22Rv1 (cell line): ENCODE data around the gene VIPAS39.
"Not testable (repeated sequence)": the region's sequence is repeated elsewhere in the genome, so short reads cannot be mapped to it uniquely, and the experiment has no call there.

Experiments
- H3K27ac ChIP-seq: fragments of 450-650 bp; 2 replicates; pipeline ENCODE4 v1.5.1; 2017
- CTCF ChIP-seq: fragments of 450-650 bp; IDR thresholded peaks from 2 replicates; pipeline ENCODE4 v1.5.1; 2017; ENCODE audit warnings: mild to moderate bottlenecking
- ZFX ChIP-seq: fragments of 450-650 bp; IDR thresholded peaks from 2 replicates; pipeline ENCODE4 v1.6.1; 2017; ENCODE audit warnings: antibody characterized with exemption, borderline replicate concordance

VIPAS39 gene

DNA sequence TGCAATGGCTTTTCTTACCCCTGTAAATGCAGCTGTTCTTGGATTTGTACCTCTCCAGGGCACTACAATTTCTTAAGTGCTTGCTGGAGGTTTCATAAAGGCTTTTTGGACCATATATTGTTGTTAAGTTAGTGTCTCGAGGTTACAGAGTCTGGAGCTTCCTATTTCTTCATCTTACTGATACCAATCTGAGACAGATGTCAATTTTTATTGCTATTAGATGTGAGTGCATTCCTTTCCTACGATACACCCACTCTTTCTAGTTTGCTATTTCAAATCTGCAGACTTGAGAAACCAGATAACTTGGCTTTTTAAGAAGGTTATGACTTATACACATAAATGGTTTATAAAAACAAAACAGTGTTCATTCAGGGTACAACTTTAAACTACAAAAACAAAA, 36.2 kb downstream of the VIPAS39 start:
- no peak overlapping the region for H3K27ac ChIP-seq
- no peak for TF ChIP-seq CTCF
- no peak for TF ChIP-seq ZFX

GRCh38 chr14:77416836-77417235, 40.6 kb downstream of the VIPAS39 start:
- H3K27ac ChIP-seq = no peak overlapping the region
- no peak for TF ChIP-seq CTCF
- TF ChIP-seq ZFX = no peak

DNA sequence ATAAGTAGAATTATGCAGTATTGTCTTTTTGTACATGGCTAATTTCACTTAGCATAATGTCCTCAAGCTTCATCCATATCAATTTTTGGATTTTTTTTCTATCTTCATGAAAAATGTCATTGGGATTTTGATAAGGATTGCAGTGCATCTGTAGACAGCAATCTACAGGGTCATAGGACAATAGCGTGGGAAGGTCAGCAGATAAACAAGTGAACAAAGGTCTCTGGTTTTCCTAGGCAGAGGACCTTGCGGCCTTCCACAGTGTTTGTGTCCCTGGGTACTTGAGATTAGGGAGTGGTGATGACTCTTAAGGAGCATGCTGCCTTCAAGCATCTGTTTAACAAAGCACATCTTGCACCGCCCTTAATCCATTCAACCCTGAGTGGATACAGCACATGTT, 41.3 kb downstream of the VIPAS39 start:
- H3K27ac ChIP-seq = not testable (repeated sequence)

DNA sequence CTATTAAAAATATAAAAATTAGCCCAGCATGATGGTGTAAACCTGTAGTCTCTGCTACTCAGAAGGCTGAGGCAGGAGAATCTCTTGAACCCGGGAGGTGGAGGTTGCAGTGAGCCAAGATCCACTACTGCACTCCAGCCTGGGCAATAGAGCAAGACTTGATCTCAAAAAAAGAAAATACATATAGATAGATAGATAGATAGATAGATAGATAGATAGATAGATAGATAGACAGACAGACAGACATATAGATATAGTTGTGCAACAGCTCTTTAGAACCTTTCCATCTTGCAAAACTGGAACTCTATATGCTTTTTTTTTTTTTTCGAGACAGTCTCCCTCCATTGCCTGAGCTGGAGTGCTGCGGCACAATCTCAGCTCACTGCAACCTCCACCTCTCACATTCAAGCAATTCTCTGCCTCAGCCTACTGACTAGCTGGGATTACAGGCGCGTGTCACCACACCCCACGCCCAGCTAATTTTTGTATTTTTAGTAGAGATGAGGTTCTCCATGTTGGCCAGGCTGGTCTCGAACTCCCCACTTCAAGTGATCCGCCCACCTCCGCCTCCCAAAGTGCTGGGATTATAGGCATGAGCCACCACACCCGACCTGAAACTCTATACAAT, 41.9 kb downstream of the VIPAS39 start:
- not testable (repeated sequence) for H3K27ac ChIP-seq

DNA sequence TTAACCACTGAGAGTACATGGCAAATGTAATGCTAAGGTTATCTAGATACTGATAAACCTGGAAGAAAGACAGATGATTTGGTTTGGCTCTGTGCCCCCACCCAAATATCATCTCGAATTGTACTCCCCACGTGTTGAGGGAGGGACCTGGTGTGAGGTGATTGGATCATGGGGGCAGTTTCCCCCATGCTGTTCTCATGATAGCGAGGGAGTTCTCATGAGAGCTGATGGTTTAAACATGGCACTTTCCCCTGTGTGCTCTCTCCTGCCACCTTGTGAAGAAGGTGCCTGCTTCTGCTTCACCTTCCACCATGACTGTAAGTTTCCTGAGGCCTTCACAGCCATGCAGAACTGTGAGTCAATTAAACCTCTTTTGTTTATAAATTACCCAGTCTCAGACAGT, 48.3 kb downstream of the VIPAS39 start:
- TF ChIP-seq CTCF = peak; percentile 62
- TF ChIP-seq ZFX = no peak
- H3K27ac ChIP-seq = no peak overlapping the region

GRCh38 chr14:77407158-77407557, 50.2 kb downstream of the VIPAS39 start:
- H3K27ac ChIP-seq = no peak overlapping the region
- TF ChIP-seq ZFX (no peak), CTCF (no peak)

DNA sequence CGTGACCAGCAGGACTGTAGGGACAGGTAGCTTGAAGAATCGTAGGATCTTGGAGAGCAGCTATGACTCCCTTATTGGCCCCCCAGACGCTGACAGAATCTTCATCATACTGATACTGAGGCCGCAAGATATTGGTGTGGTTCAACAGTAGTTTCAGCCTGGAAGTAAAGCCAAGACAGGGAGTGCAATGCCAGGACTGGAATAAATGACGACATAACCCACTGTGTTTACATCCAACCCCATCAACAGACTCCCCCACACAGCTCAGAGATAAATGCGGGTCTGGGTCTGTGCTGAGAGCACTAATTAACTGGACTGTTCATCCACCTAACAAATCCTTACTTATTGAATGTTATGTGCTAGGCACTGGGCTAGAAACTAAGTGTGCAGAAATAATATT, 50.7 kb downstream of the VIPAS39 start:
- H3K27ac ChIP-seq = no peak overlapping the region
- TF ChIP-seq ZFX (no peak), CTCF (no peak)

DNA sequence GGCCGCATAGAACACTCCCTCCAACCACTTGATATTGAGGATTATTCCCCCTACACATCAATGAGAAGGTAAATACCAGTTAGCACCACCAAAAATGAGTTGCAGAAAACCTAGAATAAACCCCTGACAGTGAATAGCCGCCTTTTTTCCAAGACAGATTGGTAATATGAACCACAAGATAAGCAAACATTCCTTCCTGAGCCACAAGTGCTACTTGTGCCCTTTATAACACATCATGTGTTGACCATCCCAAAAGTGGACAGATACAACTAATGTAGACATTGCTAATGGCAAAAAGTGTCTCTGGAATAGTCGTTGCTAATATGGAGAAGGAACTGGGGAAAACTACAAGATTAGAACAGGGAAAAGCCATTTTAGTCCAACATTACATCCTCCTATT, 51.3 kb downstream of the VIPAS39 start:
- no peak for TF ChIP-seq ZFX
- no peak for TF ChIP-seq CTCF
- no peak overlapping the region for H3K27ac ChIP-seq
